ACHN (cell line): ENCODE results near the gene ATP13A1.
"Not testable (repeated sequence)": the region's sequence is repeated elsewhere in the genome, so short reads cannot be mapped to it uniquely, and the experiment has no call there.

Source experiments
- DNase-seq: peaks from one replicate; pipeline ENCODE4 v3.0.0-alpha.2; 2015
- in situ Hi-C: cut with HindIII; loops from 2 replicates; pipeline ENCODE4 v1.10.0; 2017; ENCODE audit warnings: low sequenced_read_pairs, low pct_ligation_motif_present, low pct_unique_long_range_greater_than_20kb

The ATP13A1 gene

DNA sequence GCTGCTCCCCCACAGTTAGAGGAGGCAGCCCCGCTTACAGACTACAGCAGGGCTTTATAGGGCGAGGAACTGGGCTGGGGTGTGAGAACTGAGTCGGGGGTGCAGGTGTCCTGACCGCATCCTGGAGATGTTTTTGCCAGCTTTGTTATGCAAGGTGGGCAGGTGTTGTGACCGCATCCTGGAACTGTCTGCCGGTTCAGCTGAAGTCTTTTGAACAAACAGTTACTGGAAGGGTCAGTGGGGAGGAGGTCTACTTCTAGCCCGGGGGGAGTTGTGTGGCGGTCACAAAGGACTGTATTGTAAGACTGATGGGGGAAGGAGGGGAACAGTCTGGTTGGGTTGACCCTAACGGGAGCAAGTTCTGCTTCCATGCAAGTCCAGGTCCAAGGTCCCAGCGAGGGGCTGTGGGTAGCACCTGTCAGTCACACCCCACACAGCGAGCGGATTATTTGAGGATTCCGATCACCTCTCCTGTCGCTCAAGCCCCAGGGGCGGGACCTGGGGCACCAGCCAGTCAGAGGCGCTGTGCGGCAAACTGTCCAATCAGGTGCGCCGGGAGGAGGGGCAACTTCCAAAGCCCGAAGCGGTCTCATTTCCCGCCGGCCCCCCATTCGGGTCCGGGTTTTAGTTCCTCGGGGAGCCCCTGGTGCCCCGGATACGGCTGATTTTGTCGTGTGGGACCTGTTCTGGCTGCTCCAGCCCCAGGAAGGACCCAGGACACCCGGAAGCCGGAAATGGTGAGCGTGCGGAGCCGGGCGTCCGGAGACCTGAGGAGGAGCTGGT lies 4.9 kb upstream of the ATP13A1 start, which contains the start of gene ZNF101:
ZNF101 (plus strand) TSS at position 610 of the 783 bp plus-strand sequence; CDS start at position 735, 125 bp downstream.
- DNase-seq: peak; percentile 90
- in situ Hi-C loops: no loop called here

DNA sequence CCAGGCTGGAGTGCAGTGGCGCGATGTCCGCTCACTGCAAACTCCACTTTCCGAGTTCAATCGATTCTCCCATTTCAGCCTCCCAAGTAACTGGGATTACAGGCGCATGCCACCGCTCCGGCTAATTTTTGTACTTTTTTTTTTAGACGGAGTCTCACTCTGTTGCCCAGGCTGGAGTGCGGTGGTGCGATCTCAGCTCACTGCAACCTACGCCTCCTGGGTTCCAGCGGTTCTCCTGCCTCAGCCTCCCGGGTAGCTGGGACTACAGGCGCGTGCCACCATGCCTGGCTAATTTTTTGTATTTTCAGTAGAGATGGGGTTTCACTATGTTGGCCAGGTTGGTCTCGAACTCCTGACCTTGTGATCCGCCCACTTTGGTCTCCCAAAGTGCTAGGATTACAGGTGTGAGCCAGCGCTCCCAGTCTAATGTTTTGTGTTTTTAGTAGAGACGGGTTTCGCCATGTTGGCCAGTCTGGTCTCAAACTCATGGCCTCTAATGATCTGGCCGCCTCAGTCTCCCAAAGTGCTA lies 2.0 kb upstream of the ATP13A1 start:
- DNase-seq, in situ Hi-C loops: not testable (repeated sequence)

DNA sequence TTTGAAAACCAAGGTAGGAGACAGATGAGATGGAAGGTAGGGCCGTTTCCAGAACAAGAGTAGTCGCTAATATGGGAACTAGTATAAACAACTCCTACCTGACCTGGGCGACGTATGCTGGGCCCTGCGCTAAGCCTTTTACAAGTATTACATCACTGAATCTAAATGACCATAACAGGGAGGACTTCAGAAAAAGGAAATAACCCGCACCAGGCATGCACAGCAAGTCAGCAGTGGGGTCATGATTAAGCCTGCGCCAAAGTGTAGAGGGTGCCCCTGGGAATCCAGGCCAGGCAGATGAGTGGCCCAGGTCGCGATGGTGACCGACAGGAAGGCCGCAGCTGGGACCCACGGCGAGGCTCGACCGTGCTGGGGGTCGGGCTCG lies 613 bp downstream of the ATP13A1 start:
- no peak for DNase-seq
- in situ Hi-C loops: no loop called here

DNA sequence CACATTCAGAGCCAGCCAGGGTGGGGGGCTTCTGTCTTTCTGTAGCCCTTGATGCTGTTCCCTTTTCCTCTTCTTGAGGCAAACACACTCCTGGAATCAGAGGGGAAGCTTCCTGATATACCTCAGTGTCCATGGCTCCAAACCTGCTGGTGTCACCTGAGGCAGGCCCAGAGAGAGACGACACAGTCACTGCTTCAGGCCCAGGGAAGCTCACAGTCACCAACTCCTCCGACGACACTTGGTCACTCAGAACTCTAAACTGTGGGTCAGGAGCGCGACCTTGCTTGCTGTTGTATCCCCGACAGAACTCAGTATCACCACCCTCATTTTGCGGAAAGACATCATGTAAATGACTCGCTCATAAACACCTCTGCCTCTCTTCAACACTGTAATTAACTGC lies 1.1 kb downstream of the ATP13A1 start:
- in situ Hi-C loops: no loop called here
- no peak for DNase-seq

- DNase-seq: no peak
These were observed 1.7 kb downstream of the ATP13A1 start for GRCh38 chr19:19661675-19662251.

DNA sequence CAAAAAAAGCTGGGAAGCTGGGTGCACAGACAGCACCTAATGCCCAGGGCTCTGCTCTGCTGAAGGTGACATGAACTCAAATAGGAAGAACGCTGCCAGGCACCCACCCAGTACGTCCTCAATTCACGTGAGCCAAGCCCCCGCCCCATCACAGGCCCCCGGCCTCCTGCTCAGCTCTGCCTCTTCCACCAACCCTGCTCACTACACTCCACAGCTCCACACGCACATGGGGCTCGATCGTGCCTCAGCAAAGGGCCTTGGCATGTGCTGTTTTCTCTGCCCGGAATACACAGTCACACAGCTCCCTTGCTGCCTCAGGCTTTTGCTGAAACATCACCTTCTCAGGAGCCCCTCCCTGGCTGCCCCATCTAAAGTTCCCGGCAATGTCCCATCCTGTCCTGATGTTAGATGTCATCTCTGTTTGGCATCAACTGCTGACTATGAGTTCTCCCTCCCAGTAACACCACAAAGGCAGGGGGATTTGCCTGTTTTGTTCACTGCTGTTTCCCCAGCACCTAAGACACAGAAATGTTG lies 2.3 kb downstream of the ATP13A1 start:
- DNase-seq: no peak
- in situ Hi-C loops: no loop called here

More at GRCh38 chr19:19661675-19662251, 1.7 kb downstream of the ATP13A1 start:
- in situ Hi-C loops: no loop called here

- in situ Hi-C loops: no loop called here
- DNase-seq: no peak
These were observed 3.7 kb downstream of the ATP13A1 start for GRCh38 chr19:19659646-19660245.

- in situ Hi-C loops: no loop called here
- no peak for DNase-seq
These were observed 6.1 kb downstream of the ATP13A1 start for GRCh38 chr19:19657397-19657783.

GRCh38 chr19:19656451-19657396 lies 6.8 kb downstream of the ATP13A1 start:
- no peak for DNase-seq

DNA sequence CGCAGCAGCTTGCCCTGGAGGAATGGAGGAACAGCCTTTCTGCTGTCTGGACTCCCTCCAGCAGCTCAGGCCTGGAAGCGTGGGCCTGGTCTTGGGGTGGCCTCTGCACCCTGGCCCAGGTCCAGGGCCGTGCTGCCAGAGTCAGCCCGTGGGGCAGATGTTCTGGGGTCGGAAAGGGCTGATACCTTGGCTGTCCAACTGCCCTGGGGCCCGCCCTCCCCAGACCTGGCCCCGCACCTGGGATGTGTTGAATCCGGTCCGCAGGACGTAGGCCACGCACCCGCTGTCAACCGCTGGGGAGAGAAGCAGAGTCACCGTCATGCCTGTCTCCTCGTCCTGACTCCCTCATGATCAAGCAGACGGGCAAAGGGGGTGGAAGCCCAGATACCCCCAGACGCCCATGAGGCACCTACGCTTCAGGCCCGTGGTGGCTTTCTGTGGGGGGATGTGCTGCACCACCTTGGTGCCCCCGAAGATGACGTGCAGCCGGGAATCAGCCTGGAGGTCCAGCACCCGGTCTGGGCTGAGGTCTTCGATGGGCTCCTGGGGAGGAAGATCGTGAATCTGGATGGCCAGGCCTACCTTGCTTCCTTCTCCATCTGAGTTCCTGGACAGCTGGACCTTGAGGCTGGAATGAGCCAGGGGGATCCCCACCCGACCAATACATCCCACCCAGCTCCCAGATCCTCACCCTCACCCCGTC lies 7.7 kb downstream of the ATP13A1 start:
- in situ Hi-C loops: no loop called here
- no peak for DNase-seq

More at GRCh38 chr19:19656451-19657396, 6.8 kb downstream of the ATP13A1 start:
- in situ Hi-C loops: no loop called here

DNA sequence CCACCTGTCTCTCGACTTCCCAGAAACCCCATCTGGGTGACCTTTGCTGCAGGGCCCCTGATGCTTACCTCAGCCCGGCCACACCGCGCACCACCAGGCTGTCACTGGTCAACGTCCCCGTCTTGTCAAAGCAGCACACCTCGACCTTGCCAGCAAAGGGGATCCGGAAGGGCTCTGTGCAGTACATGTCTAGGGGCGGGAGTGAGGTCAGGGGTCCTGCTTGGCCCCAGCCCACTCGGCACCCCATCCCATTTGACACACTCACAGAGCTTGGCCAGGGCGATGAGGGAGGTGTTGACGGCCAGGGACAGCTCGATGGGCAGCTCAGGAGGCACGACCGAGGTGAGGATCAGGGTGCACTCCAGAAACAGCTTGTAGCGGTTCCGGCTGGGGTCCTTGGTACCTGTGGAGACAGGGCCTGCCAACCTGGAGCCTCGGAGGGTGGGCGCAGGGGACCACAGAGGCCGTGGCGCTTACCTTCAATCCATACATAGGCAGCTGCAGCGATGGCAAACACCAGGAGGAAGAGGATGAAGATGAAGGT lies 8.4 kb downstream of the ATP13A1 start:
- in situ Hi-C loops: no loop called here

DNA sequence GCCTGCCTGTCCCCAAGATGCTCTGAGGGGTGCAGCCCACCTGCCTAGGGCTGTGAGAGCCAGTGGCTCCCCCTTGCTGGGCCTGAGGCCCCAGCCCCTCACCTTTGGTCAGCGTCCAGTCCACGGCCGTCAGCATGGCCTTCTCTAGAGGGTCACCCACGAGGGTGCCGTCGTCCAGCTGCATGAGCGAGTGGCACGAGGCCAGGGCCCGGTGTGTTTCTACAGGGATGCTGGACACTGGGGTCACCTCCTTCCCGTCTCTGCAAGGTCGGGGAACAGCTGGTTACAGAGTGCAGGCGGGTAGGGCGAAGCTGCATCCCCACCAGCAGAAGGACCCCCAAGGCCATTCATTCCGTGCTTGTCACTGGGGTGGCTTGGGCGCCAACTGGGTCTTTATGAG lies 9.0 kb downstream of the ATP13A1 start:
- in situ Hi-C loops: no loop called here
- no peak for DNase-seq

More for the DNA sequence above, 8.4 kb downstream of the ATP13A1 start:
- DNase-seq: no peak

- in situ Hi-C loops: no loop called here
- DNase-seq: no peak
These were observed 9.8 kb downstream of the ATP13A1 start for GRCh38 chr19:19653597-19654147.

DNA sequence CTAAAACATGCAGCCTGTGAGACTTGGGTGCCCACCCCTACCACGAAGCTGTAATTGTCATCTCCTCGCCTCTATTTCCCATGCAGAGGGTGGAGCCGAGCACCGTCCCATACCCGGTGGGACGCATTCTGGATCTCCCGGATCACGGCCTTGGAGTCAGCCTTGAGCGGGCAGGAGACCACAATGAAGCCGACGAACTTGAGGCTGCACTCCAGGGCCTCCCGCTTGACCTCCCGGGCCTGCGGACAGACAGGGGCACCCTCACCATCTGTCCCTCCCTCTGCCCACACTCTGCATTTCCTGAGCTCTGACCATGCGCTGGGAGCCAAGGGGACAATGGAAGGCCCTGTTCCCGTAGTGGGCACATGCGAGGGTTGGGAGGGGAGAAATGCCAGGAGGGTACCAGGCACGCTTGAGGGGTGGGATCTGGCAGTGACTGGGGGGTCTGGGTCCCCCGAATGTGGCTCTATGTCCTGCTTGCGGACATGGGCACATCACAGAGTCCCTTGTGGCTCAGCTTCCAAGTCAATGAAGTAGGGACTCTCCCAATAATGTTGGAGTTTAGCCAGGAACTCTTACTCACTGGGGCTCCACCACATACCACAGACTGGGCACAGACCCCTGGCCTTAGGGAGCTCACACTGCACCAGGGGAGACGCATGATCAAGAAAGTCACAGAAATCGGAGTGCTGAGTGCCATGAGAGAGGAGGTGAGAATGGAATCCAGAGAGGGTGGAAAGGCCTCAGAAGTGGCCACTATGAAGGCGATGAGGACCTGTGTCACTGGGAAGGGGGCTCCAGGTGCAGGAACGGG lies 10.8 kb downstream of the ATP13A1 start:
- in situ Hi-C loops: no loop called here
- DNase-seq: peak; percentile 6

DNA sequence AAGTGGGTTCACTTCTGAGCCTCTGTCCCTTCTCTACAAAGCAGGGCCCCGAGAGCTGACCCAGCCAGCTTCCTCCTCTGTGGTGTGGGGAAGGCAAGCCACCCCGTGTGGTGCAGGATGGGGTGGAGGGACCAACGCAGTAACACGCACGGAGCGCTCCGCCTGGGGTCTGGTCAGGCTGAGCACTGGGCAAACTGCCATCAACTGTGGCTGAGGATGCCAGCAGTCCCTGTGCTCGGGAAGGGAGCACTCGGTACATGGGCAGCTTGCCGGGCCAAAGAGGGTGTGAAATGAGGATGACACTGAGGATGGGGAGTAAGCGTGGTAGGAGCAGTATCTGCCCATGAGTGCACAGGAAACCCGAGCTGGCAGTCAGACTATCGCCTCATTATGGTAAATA lies 12.4 kb downstream of the ATP13A1 start:
- no peak for DNase-seq

GRCh38 chr19:19650331-19650730 lies 13.1 kb downstream of the ATP13A1 start:
- in situ Hi-C loops: no loop called here

More for the DNA sequence above, 12.4 kb downstream of the ATP13A1 start:
- in situ Hi-C loops: no loop called here

More at GRCh38 chr19:19650331-19650730, 13.1 kb downstream of the ATP13A1 start:
- DNase-seq: no peak
